HG02970 (cell line): ENCODE results near the gene MRLN.
"Not testable (repeated sequence)": the region's sequence is repeated elsewhere in the genome, so short reads cannot be mapped to it uniquely, and the experiment has no call there.

ENCODE experiments used
- ATAC-seq: cut with Tn5 transposase; IDR thresholded peaks from one replicate; pipeline ENCODE4 v1.9.1; 2021; ENCODE audit warnings: mild to moderate bottlenecking, moderate library complexity, moderate number of reproducible peaks; ENCODE audit not compliant: unreplicated experiment, low FRiP score

The MRLN gene

DNA sequence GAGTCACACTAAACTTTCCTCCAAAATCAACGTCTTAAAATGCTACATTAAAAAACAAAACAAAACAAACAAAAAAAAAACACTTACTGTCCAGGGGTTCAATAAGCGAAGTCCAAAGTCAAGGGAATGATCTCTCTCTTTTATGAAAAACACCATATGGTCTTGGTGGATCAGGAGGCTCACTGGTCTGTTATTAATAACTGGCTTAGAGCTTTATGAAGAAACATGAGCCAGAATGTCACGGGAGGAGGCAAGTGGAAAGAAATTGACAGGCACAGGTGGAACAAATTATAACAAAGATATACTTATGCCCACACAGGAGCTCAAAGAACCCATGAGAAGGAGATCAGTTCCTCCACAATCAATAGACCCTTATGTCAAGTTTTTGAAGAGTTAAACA, at the start of gene MRLN:
Gene MRLN (minus strand): TSS at position 189 of the 400 bp plus-strand sequence.
- no peak for ATAC-seq

DNA sequence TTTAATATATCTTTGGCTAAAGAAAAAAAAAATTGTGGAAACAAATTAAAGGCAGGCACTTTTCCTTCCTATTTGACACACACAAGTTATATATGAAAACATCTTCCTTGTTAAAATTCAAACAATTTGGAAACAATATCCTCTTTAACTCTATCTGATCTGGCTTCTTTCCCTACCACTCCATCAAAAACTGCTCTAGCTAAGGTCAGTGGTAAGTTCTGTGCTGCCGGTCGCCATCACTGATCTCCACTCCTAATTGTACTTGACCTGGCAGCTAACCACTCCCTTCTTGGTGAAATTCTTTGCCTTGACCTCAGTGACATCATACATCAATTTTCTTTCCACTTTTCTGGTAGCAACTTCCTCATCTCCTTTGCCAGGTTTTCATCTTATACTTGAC, 47.9 kb upstream of the MRLN start:
- no peak for ATAC-seq

DNA sequence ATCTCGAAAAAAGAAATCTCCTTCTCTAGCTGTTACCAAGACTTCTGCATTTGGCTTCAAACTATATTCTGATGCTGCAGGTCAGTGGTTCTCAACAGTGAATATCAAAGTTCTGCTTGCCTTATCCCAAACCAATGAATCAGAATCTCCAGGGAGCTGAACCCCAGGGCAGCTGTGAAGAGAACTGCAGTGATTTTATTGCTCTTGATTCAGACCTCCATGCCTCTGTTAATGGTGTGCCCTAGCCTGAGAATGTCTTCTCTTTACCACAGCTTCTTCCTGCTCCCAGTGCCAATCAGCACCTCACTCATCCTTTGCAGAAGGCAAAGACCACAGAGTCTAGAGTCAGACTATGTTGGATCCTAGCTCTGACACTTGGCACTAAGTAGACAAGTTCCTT, 46.2 kb upstream of the MRLN start:
- ATAC-seq, result no peak

DNA sequence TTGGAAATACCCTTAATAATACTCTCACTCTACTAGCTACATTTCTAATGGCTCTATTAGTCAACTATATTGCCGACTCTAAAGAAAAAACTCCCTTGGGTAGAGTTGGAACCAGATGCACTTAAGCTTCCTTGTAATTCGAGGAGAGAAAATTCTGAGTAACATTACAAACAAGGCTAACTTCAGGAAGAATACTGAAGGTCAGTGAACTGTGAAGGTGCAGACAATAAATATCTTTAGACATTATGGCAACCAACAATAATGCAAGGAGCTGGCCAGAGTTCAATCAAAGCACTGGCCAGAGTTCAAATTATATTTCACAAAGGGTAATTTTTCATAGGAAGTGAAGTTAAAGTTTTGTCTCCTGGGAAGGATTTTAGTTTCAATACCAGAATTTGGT, 40.7 kb upstream of the MRLN start:
- ATAC-seq, result no peak

GRCh38 chr10:59792812-59793211, 39.6 kb upstream of the MRLN start:
- no peak for ATAC-seq

DNA sequence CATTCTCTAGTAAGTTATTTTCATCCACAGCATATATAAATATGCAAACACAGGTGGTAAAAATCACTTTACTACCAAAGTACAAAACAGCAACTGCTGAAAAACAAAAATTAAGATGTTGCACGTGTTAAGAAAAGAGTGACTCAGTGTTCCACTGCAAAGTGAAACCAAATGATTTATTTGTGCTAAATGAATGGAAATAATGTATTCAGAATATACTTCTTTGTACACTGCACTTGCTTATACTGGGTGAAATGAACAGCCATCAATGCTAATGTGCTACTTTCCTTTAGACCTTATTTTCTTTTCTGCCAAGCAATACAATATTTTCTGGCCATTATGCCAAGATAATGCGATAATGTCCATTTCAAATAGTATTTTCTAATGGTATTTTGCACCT, 38.3 kb upstream of the MRLN start:
- ATAC-seq, result no peak

DNA sequence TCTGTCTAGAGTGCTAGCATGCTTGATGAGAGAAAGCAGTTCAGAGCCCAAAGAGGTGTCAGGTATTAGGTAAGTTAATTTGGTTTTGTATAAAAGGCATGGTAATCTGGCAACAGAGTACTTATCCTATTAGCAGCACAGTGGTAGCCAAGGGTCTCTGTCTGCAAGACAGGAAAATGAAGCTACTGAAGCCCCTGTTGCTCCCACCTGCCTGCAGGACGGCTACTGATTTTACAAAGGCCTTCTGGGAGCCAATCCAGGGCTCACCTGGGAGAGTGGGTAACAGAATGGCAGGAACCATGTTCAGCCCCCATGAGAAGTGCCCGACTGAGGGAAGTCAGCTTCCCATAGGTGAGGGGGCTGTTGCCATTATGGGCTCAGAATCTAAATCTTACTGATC, 36.8 kb upstream of the MRLN start:
- not testable (repeated sequence) for ATAC-seq

DNA sequence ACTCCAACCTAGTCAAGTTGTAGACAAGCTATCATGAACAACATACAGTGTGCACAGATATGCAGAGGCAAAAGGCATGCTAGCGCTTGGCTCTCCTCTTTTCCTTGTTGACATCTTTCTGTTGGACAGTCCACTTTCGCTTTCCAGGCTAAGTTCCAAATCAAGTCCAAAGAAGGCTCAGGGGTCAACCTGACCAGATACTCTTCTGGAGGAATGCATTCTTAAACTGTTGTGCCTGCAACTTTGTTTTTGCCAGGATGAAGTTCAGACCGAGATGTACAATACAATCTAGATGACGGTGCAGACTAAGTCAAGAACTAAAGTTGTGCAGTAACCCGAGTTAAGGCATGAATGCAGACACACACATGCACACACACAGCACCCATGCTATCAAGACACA, 35.7 kb upstream of the MRLN start:
- ATAC-seq, result not testable (repeated sequence)

- not testable (repeated sequence) for ATAC-seq
Measured at GRCh38 chr10:59787032-59787431, 33.8 kb upstream of the MRLN start.

DNA sequence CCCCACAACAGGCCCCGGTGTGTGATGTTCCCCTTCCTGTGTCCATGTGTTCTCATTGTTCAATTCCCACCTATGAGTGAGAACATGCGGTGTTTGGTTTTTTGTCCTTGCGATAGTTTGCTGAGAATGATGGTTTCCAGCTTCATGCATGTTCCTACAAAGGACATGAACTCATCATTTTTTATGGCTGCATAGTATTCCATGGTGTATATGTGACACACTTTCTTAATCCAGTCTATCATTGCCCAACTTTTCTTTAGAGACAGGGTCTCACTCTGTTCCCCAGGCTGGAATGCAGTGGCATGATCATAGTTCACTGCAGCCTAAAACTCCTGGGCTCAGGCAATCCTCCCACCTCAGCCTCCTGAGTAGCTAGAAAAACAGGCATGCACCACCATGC, 32.2 kb upstream of the MRLN start:
- ATAC-seq, result not testable (repeated sequence)

DNA sequence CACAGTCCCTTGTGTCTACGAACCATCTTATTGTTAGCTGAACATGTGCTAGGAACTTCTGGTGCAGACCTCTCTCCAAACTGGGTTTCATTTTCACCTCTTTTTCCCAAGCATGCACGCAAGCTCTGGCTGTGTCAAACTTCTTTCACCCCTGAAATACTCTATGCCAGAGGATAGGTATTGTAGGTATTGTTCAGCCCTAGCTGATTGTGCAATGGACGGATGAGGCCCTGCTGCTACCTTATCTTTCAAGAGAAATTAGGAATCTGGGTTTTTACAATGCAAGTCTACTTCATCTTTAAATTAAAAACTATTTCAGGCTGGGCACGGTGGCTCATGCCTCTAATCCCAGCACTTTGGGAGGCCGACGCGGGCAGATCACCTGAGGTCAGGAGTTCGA, 28.3 kb upstream of the MRLN start:
- no peak for ATAC-seq

DNA sequence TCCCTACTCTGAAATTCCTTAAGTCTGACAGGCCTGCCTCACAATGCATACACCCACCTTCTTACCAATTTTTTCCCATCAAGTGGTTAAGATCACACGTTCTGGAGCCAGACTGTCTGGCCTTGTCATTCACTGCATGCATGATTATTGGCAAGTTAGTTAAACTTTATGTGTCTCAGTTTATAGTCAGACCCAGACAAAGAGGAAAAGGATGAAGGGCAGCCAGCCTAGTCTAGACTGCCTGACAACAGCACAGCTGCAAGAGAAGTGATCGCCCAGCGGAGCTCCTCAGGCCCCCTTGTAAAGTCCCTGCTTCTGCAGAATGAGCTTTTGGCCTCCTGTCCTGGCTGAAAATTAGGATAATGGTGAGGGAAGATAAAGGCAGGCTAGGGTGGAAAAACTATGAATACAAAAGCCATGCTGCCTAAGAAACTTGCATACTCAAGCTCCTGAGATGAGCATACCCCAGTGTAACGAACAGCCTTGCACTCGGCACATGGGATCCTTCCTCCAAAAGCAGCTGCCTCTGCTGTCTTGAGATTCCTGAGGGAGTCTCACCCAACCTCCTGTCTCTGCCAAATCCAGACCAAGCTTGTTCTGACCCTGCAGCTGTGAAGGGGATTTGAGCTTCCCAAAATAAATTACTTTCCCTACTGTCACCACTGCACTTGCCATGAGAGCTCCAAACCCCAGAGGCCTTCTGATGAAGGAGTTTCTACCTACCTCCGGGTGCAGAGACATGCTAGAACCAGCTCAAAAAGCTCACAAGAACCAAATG, 26.7 kb upstream of the MRLN start:
- ATAC-seq, result no peak

DNA sequence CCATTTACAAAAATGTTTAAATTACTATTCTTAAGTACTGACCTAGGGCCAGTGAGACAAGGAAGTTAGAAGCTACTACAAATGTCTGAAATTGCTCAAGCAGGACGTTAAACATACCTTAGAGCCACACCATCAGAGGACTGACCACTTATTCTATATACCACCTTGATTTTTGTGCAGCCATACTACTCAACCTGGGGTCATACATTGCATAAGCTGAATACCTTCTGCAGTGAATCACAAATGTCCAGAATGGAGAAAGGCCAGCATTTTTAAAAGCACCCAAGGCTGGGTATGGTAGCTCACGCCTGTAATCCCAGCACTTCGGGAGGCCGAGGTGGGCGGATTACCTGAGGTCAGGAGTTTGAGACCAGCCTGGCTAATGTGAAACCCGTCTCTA, 21.2 kb upstream of the MRLN start:
- ATAC-seq, result no peak

DNA sequence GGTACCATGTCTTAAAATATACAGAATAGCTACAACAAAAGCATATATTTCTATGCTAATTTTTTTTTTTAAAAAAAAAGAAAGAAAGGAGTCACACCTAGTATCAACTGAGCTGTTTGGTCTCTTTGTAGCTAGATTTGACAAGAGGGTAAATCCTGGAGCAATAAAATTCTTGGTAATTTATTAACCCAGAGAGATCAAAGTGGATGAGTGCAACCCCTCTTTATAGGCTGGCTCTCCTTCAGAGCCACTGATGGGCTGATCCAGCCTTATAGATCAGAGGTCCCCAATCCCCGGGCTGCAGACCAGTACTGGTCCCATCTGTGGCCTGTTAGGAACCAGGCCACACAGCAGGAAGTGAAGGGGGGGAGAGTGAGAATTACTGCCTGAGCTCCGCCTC, 19.8 kb upstream of the MRLN start:
- no peak for ATAC-seq

DNA sequence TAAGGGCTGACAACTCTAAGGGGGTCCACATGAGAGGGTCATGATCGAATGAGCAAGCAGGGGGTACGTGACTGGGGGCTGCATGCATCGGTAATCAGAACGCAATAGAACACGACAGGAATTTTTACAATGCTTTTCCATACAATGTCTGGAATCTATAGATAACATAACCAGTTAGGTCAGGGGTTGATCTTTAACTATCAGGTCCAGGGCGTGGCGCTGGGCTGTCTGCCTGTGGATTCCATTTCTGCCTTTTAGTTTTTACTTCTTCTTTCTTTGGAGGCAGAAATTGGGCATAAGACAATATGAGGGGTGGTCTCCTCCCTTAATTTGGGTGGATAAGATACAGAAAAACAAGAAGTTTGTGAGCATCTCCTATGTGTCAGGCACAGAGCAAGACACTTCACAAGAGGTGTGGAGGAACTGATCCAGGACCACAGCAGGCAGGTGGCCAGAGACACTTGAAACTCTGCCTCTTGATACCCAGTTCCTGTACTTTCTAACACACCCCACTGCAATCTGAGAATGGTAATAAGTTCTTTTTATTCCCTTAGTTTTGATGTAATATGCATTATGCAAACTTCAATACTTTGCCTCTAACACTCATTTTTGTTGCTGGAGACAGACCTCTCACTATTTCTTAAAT, 18.0 kb upstream of the MRLN start:
- no peak for ATAC-seq

GRCh38 chr10:59770689-59771088, 17.4 kb upstream of the MRLN start:
- no peak for ATAC-seq

DNA sequence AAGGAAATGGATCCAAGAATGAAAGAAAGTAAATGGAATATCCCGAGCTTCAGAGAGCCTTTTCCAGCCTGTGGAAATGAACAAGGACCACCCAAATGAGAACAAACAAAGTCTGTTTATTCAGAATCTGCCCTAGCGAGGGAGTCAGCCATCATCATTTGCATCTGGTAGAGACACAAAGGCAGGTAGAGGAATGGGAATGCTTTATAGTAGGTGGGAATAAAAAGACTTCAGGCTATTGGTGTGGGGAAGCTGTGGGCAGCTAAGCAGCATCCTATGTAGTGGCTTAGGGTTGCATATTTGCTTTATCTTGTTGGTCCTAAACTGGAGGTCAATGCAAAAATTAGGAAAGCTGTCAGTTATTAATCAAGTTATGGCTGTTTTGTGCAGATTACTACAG, 9.2 kb upstream of the MRLN start:
- no peak for ATAC-seq

DNA sequence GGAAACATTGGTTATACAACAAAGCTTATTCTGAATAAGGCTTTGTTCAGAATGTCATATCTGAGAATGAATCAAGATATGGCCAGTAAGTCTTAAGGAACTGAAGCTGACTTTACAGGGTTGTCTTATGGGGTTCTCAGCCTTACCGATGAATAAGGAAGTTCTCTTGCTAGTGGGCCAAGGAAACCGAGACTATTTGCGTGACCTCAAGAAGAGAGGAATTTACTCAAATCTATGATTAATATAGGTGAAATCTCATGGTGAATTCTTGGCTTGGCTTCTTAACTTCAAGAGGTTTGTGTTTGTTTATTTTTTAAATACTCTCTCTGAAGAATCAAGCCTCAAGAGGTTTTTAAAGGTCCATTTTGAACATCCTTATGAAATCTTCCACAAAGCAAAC, 4.7 kb upstream of the MRLN start:
- no peak for ATAC-seq

DNA sequence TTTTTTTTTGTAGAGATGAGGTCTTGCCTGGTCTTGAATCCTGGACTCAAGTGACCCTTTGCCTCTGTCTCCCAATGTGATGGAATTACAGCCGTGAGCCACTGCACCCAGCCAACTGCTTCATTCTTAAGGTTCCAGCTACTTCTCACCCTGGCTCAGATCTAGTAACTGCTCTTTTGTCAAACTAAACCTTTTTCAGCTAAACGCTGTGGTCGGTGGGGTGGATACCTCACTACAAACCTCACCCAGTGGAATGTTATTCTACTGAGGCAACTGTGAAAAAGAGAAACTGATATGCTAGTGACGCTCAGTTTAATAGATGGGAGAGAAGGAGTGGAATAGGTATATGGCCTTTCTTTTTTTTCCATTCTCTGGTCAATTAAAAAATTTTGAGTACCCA, 1.7 kb upstream of the MRLN start:
- ATAC-seq, result no peak

- ATAC-seq, result no peak
Measured at GRCh38 chr10:59752278-59752940, 846 bp downstream of the MRLN start.

DNA sequence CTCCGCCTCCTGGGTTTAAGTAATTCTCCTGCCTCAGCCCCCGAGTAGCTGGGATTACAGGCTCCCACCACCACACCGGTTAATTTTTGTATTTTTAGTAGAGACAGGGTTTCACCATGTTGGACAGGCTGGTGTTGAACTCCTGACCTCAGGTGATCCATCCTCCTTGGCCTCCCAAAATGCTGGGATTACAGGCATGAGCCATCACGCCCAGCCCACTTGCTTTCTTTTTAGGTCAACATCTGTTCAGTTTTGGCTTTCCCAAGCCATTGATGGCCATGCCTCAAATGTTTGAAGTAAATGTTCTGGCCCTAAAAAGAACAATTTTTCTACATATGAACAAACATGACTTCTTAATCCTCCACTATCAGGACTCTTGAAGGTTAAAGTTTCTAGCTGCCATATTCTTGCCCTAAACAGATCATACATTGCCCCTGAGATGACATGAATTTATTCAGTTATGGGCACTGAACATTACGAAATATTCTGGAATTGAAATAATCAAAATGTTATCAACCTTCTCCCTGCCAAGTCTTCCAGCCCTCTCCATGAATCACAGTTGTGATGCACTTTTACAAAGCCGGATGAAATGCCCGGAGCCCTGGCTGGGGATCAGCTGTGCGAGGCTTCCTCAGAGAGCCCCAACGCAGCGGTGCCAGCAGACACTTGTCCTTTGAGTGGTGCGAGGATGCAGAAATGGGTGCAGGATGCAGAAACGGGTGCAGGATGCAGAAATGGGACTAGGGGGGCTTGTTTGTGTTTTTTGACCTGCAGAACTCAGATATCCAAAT, 2.9 kb downstream of the MRLN start:
- no peak for ATAC-seq
